PC-3 (cell line): ENCODE data around the gene CRY2. TPM values are rescaled to one million over a fixed set of nuclear protein-coding genes. Genes with fewer than 3 reads are reported as not detected.

Source experiments
- ATAC-seq: fragments of 200-7000 bp; cut with Tn5 transposase; 2 replicates; pipeline ENCODE4 v1.9.1; 2020; ENCODE audit warnings: mild to moderate bottlenecking, moderate library complexity
- BruUV-seq: library from RNA; stranded (reverse); fragments of 400-500 nt; replicated peaks from 2 replicates; lab custom pipeline; 2021; lab: Mats Ljungman, UMichigan
- CTCF ChIA-PET: fragments of 300-600 bp; sonication (Branson Sonifier 250); formaldehyde crosslinking; loops from one replicate; lab custom pipeline; 2022; ENCODE audit warnings: antibody characterized with exemption; lab: Charles Lee
- POLR2A ChIA-PET: fragments of 300-600 bp; sonication (Branson Sonifier 250); formaldehyde crosslinking; loops from one replicate; lab custom pipeline; 2022; ENCODE audit warnings: antibody characterized with exemption; ENCODE audit not compliant: unreplicated experiment; lab: Charles Lee
- DNase-seq: peaks from one replicate; pipeline ENCODE4 v3.0.0-alpha.2; 2015
- H2AFZ ChIP-seq: fragments of 300-600 bp; sonication (generic); 2 replicates; pipeline ENCODE4 v1.6.0; 2016; ENCODE audit warnings: antibody characterized with exemption, low read length
- H3F3A ChIP-seq: fragments of 300-600 bp; sonication (generic); one replicate; pipeline ENCODE4 v1.6.0; 2017; ENCODE audit warnings: antibody characterized with exemption, low read length, control low read depth, mild to moderate bottlenecking; ENCODE audit not compliant: unreplicated experiment
- H3K27ac ChIP-seq: fragments of 300-600 bp; sonication (generic); 2 replicates; pipeline ENCODE4 v1.5.1; 2016; ENCODE audit warnings: mild to moderate bottlenecking, low read length
- H3K27me3 ChIP-seq: fragments of 300-600 bp; sonication (generic); 2 replicates; pipeline ENCODE4 v1.6.1; 2016; ENCODE audit warnings: low read length, mixed read lengths
- H3K36me3 ChIP-seq: fragments of 300-600 bp; sonication (generic); 2 replicates; pipeline ENCODE4 v1.6.1; 2016; ENCODE audit warnings: low read depth, mixed run types, low read length, mixed read lengths
- H3K4me1 ChIP-seq: fragments of 300-600 bp; sonication (generic); 2 replicates; pipeline ENCODE4 v1.5.1; 2016; ENCODE audit warnings: low read length; ENCODE audit not compliant: insufficient read depth
- H3K4me2 ChIP-seq: fragments of 300-600 bp; sonication (generic); 2 replicates; pipeline ENCODE4 v1.6.0; 2016; ENCODE audit warnings: low read length
- H3K4me3 ChIP-seq: fragments of 300-600 bp; sonication (generic); 2 replicates; pipeline ENCODE4 v1.5.1; 2016; ENCODE audit warnings: mild to moderate bottlenecking, low read length, mixed read lengths
- H3K79me2 ChIP-seq: fragments of 300-600 bp; sonication (generic); 2 replicates; pipeline ENCODE4 v1.6.1; 2017; ENCODE audit warnings: low read length, mixed read lengths
- H3K9ac ChIP-seq: fragments of 300-600 bp; sonication (generic); 2 replicates; pipeline ENCODE4 v1.6.0; 2016; ENCODE audit warnings: mild to moderate bottlenecking, low read length
- H3K9me2 ChIP-seq: fragments of 300-600 bp; sonication (generic); replicated peaks from 2 replicates; pipeline ENCODE4 v1.6.1; 2016; ENCODE audit warnings: mixed run types, low read length, mixed read lengths
- H3K9me3 ChIP-seq: fragments of 300-600 bp; sonication (generic); 2 replicates; pipeline ENCODE4 v1.6.1; 2016; ENCODE audit warnings: low read length, mixed read lengths
- H4K20me1 ChIP-seq: fragments of 300-600 bp; sonication (generic); 2 replicates; pipeline ENCODE4 v1.6.1; 2016; ENCODE audit warnings: low read length, mixed read lengths
- CTCF ChIP-seq: fragments of 300-600 bp; sonication (generic); conservative IDR thresholded peaks from 2 replicates; pipeline ENCODE4 v1.5.1; 2017; ENCODE audit warnings: antibody characterized with exemption, low read depth, mild to moderate bottlenecking, low read length
- EZH2 ChIP-seq: fragments of 300-600 bp; sonication (generic); IDR thresholded peaks from one replicate; pipeline ENCODE4 v1.6.1; 2017; ENCODE audit warnings: antibody characterized with exemption, mild to moderate bottlenecking, low read length; ENCODE audit not compliant: unreplicated experiment
- EZH2phosphoT487 ChIP-seq: fragments of 300-600 bp; sonication (generic); IDR thresholded peaks from 2 replicates; pipeline ENCODE4 v1.6.1; 2018; ENCODE audit warnings: mild to moderate bottlenecking, antibody characterized with exemption, low read length, borderline replicate concordance
- intact Hi-C: fragments of 100-400 bp; cut with micrococcal nuclease; formaldehyde crosslinking; loops from 2 replicates; pipeline ENCODE4 v1.9.0; 2023
- total RNA-seq: library from RNA; depleted of rRNA; stranded (reverse); fragments of >200 nt; gene quantifications from 2 replicates; pipeline ENCODE4 v1.2.3, GENCODE V29; 2014

CRY2 gene
- total RNA-seq, 1 experiment from 2014 or later = 9.5 TPM

GRCh38 chr11:45896422-45896984 lies 49.2 kb downstream of the CRY2 start:
- Histone ChIP-seq H3K27me3 (no peaks in the 10 kb centered on the region), H3K9ac (no peak overlapping the region), H3K79me2 (no peaks in the 10 kb centered on the region), H3K4me3 (no peak overlapping the region), H4K20me1 (no peaks in the 10 kb centered on the region), H3K36me3 (no peaks in the 10 kb centered on the region), H3K27ac (no peak overlapping the region), H3K4me1 (0 out of 2 replicates have a peak, but pooled peaks cover 7% of the 10 kb centered on the region), H3F3A (no peaks in the 10 kb centered on the region), H3K9me3 (no peaks in the 10 kb centered on the region), H2AFZ (no peak overlapping the region), H3K4me2 (no peak overlapping the region), H3K9me2 (no peaks in the 10 kb centered on the region)
- intact Hi-C loops = no loop called here
- DNase-seq (no peak), ATAC-seq (no peak)
- CTCF ChIA-PET = no interaction called here
- BruUV-seq = no TSS peak
- POLR2A ChIA-PET = no interaction called here
- TF ChIP-seq EZH2phosphoT487 (no peak), EZH2 (no peak), CTCF (no peak)

GRCh38 chr11:45897556-45897955 lies 50.3 kb downstream of the CRY2 start:
- Histone ChIP-seq H3K4me1 (0 out of 2 replicates have a peak, but pooled peaks cover 7% of the 10 kb centered on the region), H3K4me3 (no peak overlapping the region), H3K4me2 (no peak overlapping the region), H2AFZ (no peak overlapping the region), H3K27me3 (no peaks in the 10 kb centered on the region), H3K79me2 (no peaks in the 10 kb centered on the region), H3K27ac (no peak overlapping the region), H3F3A (no peaks in the 10 kb centered on the region), H3K36me3 (no peaks in the 10 kb centered on the region), H3K9ac (no peak overlapping the region), H3K9me3 (no peaks in the 10 kb centered on the region), H4K20me1 (no peaks in the 10 kb centered on the region), H3K9me2 (no peaks in the 10 kb centered on the region)
- no peak for ATAC-seq
- intact Hi-C loops = no loop called here
- ChIA-PET POLR2A (no interaction called here), CTCF (no interaction called here)
- DNase-seq = no peak
- TF ChIP-seq EZH2phosphoT487 (no peak), CTCF (no peak), EZH2 (no peak)
- BruUV-seq = no TSS peak

- H3K9ac ChIP-seq = no peak overlapping the region
- no peaks in the 10 kb centered on the region for H3K9me3 ChIP-seq
- no peaks in the 10 kb centered on the region for H3F3A ChIP-seq
- H3K27me3 ChIP-seq = no peaks in the 10 kb centered on the region
- CTCF ChIA-PET = no interaction called here
- ATAC-seq (no peak), DNase-seq (no peak)
- no peak overlapping the region for H2AFZ ChIP-seq
- H3K79me2 ChIP-seq = no peaks in the 10 kb centered on the region
- no TSS peak for BruUV-seq
- no peaks in the 10 kb centered on the region for H3K9me2 ChIP-seq
- intact Hi-C loops = no loop called here
- no peak overlapping the region for H3K27ac ChIP-seq
- POLR2A ChIA-PET = no interaction called here
- H3K36me3 ChIP-seq = no peaks in the 10 kb centered on the region
- no peak overlapping the region for H3K4me3 ChIP-seq
- no peak overlapping the region for H3K4me2 ChIP-seq
- no peaks in the 10 kb centered on the region for H4K20me1 ChIP-seq
- TF ChIP-seq EZH2phosphoT487 = no peak
- no peak for TF ChIP-seq EZH2
- no peak for TF ChIP-seq CTCF
- 0 out of 2 replicates have a peak, but pooled peaks cover 7% of the 10 kb centered on the region for H3K4me1 ChIP-seq
Measured at GRCh38 chr11:45899086-45899447, 51.8 kb downstream of the CRY2 start.
